ENCODE measurements around the gene LIMS2. TPM values are rescaled to one million over a fixed set of nuclear protein-coding genes. Genes with fewer than 3 reads are reported as not detected.
A peak's percentile ranks its signal among the peaks of the same experiment; 100 is the strongest.

Gene LIMS2
- total RNA-seq, 1 donor from 2014 or later, result 3.6 TPM

DNA sequence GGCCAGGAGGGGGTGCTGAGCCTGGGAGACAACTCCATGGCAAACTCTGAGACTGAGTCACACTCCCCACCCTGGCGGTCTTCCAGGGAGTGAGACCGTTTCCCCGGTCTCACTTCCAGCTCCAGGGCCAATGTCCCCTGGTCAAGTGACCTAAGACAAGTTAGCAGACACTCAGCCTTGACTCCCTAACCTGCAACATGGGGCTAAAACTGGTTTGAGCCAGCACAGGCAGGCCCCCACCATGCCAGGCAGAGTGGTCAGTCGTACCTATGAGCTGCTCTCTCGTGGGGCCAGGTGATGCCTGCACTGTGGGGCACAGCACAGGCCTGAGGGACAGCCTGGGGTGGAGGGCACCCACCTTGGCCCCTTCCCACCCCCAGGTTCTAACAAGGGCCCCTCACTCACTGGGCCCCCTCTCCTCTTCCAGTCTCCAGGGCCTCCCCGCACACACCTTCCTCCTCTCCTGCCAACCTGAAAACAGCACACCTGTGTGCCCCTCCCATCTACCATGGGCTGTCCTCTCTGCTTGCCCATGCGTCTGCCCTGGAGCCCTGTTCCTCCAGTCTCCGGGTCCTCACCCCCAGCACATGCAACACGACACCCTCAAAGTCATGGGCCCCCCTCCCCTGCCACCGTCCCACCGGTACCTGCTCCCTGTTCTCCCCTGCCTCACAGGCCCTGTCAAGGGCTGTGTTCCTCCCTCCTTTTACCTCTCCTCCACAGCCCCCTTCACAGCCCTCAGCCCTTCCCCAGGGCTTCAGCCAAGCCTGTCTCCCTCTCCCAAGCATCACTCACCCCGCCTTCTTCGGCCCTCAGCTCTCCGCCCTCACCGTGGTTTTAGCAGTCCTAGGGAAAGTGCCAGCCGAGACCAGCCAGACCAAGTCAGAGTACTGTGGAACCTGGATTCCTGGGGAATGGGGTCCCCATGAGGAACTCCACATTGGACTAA, 27.8 kb downstream of the LIMS2 start:
- peak; percentile 50 to 82 for DNase-seq (ENCODE audit: low read depth in 2 of 2)

DNA sequence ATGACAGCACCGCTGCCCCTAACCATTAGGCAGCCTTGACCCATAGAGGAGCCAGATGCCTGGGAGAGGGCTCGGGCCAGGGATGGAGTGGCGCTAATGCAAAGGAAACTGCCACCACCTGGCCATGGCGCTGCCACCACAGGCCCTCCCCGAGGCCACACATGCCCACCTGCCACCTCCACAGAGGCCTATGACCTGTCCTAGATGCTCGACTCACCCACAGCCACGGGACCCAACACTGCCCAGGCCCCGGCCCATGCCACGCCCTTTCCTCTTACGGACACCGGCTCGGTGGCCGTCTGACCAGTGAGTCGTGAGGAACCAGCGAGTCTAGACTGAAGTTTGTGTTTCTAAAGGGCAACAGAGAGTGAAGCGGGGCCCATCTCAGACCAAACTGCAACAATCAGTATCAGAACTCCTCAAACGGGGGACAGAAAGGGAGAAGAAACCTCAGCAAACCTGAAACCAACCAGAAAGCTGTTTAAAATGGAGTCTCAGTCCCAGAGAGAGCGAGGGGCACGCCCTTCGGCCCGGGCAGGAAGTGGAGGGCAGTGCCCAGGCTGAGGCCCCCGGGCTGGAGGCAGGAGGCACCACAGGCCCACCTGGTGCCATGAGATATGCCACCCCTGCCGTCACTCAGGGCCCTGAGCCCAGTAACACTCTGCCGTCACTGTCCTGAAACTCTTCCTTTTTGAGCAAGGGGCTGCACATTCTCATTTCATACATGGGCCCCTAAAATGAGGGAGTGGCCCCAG, 28.7 kb downstream of the LIMS2 start:
- peak in 1 of 2 donors; percentile 51 for DNase-seq (ENCODE audit: low read depth in 2 of 2)

DNA sequence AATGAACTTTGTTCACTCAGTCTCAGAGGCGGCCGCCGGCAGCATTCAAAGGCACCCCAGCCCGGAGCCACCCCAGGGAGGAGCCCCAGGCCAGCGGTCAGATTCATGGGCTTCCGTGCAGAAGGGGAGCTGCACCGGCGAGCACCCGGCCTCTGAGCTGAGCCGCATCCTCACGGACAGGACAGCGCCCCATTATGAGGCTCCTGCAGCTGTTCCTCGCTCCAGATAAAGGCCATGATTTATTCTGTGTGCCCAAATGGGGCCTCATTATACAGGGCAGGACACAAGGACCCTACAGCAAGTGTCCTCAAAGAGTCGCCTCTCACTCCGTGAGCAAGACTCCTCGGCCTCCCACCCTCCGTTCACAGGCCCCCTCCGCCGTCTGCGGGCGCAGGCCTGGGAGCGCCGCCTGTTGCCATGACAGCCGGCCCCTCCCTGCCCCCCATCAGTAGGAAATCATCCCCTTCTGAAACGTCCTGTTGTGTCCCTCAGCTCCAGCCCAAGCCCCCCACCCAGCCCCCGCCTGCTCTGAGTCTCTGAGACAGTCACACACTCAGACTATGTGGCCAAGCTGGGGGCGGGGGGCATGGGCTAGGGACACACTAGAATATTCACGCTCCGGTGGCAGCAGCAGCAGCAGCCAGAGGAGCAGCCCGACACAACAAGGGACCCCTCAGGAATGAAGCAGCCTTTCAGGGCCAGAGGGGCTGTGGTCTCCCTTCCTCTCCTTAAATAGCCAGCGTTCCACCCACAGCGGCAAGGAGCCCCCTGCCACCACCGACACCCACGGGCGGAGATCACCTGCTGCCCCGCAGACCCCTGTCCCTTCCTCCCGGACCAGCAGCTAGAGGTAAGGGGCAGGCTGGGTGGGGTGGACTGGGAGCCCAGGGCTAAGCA, 29.7 kb downstream of the LIMS2 start, which contains the start of gene GPR17:
Gene GPR17 (plus strand): TSS at position 759 of the 897 bp plus-strand sequence. CDS start 4,583 bp downstream, outside the sequence.
- DNase-seq (ENCODE audit: low read depth in 2 of 2), result no peak

DNA sequence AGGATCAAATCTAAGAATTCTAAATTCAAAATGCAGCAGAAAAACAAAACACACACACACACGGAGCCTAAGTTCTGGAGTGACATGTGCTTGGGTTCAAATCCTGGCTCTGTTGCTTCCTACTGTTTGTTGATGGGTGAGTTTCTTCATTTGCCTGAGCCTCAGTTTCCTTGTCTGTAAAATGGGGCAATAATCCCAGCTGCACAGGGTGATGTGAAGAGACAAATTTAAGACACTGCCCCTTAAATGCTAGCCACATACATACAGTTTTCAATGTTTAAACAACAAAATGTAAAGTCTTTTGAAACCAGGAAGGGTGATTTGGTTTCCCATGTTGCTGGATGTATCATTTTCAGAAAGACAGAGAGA, 30.3 kb downstream of the LIMS2 start:
- no peak for DNase-seq (ENCODE audit: low read depth in 2 of 2)

DNA sequence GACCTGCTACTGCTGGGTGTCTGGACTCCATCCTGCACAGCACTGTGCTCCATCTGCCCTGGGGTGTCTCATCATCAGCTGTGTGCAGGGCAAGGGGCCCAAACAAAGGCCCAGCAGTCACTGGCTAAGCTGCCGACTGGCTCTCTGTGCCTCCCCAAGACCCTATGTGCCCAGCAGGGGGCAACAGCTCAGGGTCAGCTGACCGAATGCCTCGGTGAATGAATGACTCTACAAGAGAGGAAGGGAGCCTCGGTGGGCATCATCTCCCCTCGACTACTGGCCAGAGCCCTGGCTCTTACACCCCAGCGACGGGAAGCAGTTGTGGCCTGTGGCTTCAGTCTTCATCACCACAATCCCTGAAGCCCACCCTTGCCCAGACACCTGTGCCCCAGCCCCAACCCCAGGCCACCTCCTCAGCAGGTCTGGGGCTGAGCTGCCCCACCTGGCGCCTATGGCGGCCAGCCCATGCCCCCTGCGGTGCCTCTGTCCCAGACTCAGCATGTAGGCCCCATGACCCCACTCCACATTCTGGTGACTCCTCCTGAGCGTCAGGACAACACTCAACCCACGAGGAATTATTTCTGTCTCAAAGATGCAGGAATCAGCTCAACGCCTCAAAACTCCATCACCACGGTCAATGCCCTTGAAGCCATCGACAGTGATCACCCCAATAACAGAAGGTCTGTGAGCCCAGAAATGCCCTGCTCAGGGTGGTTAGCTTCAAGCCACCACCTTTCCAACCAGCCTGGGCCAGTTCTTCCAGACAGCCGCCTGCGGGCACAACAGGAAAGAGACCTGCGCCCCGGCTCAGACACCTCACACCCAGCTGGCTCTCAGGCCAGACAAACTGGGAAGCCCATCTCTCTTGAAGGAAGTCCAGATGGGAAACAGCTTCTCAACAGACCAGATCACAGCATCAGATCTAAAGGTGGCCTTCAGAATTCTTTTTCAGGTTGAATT, 31.0 kb downstream of the LIMS2 start:
- DNase-seq (ENCODE audit: low read depth in 2 of 2), result peak in 1 of 2 donors; percentile 47

DNA sequence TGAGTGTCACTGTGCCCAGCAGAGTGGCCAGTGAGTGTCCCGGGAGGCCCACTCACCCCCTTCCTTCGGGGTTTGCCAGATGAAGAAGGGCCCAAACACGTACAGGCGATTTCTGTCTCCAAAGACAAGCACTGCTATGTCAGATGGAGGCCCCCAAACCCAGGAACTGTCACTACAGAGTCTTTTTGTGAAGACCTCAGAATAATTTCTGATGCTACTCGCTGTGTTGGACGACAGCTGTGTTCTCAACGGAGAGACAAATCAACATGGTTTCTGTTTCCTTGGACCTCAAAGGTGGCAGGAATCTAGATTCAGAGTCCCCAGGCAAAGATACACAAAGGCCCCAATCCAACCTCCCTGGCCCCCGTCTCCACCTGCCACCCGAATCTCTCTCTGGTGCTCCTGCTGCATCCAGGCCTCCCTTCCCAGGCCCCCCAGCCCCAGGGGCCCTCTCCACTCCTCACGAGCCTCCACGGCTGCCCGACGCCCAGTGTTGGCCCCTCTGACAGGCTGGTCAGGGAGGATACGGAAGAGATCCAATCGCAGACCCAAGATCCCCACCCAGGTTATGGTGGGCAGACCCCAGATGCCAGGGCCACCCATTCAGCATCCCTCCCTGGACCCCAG, 31.8 kb downstream of the LIMS2 start:
- no peak for DNase-seq (ENCODE audit: low read depth in 2 of 2)

DNA sequence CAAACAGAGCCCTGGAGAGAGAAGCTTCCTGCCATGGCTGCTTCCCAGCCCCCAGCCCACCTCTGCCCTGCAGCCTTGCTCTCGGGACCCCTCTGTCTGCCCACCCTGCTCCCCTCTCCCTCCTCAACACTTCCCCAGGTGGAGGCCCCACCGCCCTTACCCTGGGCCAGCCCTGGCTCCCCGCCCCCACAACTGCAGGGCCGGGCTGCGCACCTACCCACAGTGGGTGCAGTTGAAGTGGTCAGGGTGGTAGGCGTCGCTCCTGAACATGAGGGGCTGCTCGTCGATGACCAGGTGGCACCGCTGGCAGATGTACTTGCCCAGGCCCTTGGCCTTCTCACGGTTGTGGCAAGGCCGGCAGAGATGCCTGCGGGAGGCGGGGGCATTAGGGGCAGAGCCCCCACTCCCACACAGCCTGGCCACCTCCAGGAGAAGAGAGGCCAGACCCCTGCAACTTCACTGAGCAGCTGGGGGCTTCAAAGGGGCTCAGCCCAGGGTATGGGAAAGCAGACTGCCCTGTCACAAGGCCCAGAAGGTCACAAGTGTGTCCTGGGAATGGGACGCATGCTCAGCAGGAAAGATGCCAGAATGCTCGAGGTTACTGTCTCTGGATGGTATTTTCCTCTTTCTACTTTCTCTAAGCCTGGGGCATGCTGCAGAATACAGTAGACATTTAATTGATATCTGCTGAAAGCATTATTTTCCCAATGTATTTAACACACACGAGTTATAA, 32.5 kb downstream of the LIMS2 start:
- DNase-seq (ENCODE audit: low read depth in 2 of 2), result no peak

DNA sequence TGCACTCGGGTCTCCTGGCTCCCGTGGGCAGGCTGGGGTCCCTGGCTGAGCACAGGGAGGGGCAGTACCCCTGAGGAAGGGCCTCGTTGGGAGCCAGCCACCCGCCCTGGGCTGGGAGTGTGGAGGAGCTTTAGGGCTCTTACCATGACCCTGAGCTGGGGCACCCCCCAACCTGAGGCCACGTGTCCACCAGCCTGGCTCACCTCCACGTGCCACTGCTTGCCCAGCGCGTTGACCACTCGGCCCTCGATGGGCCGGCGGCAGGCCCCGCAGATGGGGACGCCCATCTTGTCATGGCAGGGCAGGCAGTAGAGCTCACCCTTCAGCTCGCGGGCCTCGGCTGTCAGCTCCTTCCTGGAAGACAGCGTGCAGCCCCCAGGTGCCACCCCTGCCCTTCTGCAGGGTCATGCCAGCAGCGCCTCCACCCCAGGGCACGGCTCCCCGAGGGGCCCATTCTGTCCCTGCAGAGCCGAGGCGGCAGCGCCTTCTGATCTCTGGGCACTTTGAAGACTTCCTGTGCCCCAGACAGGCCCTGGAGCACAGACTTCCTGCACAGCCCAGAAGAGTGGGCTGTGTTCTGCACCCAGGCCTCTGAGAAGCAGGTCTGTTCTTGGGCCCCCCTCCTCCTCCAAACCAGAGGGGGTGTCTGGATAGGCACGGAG, 33.4 kb downstream of the LIMS2 start:
- DNase-seq (ENCODE audit: low read depth in 2 of 2), result no peak

DNA sequence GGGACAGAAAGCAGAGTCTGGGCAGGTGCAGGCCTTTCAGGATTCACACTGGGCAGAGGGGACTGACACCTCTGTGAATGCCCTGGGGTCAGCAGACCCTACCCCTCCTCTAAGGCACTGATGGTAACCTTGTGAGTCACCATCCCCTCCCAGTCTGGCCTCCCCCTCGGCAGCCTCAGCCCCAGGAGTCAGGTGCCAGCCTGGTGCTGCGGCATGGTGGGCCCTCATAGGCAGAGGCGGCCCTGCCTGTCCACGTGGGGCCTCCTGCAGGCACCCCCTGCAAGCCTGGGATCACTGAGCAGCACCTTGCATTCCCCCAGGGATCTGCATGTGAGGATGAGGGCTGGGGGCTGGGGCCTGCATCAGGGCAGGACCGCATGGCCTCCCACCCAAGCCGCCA, 34.2 kb downstream of the LIMS2 start:
- no peak for DNase-seq (ENCODE audit: low read depth in 2 of 2)

DNA sequence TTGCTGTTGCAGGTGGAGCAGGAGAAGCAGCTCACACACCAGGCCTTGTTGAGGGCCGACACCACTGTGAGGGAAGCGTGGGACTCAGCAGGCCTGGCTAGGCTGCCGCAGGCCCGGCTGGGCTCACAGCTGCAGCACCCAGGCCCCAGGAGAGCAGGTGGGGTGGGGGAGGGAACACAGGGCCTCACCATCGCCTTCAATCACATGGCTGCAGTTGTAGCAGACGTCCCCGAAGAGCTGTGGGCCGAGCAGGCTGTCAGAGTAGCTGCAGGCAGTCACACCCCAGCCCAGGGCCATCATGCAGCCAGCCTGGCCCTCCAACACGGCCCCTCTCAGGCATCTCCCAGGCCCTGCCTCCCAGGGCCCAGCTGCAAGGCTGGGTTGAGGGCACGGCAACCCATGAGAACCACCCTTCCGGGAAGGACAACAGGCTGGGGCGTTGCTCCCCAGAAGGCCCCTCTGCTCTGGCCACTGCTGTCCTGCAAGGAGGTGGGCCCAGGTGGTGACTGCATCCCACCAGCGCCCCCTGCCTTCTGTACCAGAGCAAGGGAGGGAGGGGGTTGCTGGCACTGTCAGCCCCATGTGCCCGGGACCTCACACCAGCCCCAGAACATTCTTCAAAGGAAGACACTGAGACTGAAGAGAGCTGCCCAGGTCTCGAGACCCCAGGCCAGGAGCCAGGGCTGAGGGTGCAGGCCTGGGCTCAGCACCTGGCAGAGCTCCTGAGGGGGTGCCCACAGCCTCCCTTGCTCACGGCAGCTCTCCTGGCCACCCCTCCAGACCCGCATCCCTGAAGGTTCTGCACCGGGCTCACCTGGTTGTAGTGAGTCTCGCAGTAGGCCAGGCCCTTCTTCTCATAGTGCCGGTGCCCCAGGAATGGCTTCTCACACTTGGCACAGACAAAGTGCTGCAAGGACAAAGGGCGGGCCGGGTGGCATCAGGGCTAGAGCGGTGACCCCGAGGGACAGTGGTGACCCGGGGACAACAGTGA, 35.0 kb downstream of the LIMS2 start:
- DNase-seq (ENCODE audit: low read depth in 2 of 2), result peak in 1 of 2 donors; percentile 40

DNA sequence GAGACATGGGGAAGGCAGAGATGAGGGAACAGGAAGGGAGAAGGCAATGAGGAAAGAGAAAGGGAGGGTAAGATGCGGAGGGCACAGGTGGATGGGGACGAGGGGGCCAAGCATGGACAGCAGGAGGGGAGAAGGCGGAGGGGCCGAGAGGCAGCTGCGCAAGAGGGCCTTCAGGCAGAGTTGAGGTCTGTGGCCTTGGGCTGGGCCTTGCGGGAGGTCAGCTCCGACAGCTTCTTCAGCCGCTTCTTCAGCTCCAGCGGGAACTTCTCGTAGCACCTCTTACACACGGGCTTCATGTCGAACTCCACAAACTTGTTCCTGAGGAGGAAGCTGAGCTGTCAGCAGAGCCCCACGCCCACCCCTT, 36.2 kb downstream of the LIMS2 start:
- no peak for DNase-seq (ENCODE audit: low read depth in 2 of 2)

DNA sequence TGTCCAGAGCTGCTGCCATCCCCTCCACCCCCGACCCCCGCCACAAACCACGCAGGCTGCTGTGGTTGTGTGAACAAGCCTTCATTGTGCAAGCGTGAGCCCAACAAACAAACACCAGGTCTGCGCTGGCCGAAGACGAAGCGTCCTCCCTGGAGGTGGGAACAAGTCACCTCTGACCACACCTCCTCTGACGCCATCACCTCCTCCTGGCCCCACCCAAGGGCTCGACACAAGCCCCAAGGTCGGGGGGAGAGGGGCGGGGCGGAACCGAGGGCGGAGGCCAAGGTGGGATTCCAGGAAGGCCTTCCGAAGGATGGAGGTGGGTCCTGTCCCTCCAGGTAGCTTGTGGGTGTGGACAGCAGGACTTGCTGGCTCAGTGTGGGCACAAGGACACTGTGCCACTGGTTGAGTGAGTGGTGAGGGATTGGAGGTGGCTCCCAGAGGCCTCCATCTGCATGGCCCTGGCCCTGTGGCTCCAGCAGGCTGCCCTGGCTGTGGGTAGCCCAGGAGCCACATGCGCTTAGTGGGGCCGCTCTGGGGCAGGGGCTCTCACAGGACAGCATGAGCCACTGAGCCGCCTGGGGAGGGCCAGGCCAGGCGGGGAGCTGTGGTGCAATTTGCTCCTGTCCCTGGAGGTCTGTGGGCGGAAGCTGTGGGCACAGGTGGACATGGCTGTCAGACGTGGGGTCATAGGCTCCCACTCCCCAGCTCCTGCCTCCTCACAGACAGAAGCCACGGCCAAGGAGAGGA, 36.8 kb downstream of the LIMS2 start:
- peak in 1 of 2 donors; percentile 40 for DNase-seq (ENCODE audit: low read depth in 2 of 2)

DNA sequence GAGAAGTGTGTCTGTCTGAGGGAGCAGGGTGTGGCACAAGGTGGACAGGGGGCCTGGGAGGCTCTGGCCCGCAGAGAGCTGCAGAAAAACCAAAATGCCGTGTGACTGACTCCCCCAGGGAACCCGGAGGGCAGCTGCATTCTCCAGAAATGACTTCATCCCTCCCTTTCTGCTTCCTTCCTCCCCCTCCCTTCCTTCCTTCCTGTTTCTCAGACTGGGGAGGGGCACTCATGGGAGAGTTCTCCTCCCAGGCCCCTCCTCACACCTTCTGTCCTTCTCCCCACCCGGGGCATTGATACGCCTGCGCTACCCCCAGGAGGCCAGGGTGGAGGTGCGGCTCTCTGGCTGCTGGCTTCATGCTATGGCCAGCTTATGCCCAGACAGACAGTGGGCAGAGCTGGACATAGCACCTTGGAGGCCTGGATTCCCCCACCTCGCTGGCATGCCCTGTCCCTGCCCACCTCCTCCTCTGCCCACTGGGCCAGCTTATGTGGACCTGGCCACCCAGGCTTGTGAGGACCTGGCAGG, 37.5 kb downstream of the LIMS2 start:
- peak; percentile 38 to 69 for DNase-seq (ENCODE audit: low read depth in 2 of 2)

DNA sequence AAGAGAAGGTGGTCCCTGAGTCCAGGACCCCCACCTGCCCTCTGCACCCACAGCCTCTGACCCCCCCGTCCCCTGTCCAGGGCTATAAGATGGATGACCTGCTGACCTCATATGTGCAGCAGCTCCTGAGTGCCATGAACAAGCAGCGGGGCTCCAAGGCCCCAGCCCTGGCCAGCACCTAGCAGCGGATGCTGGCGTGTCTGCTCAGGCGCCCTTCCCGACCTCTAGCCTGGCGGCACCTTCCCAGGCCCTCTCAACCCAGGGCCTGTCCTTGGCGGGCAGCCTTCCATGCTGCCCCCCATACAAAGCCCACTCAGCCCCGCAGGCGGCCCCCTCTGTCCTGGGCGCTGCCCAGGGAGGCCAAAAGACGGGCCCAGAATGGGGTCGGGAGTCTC, 38.1 kb downstream of the LIMS2 start:
- DNase-seq (ENCODE audit: low read depth in 2 of 2), result peak in 1 of 2 donors; percentile 41

DNA sequence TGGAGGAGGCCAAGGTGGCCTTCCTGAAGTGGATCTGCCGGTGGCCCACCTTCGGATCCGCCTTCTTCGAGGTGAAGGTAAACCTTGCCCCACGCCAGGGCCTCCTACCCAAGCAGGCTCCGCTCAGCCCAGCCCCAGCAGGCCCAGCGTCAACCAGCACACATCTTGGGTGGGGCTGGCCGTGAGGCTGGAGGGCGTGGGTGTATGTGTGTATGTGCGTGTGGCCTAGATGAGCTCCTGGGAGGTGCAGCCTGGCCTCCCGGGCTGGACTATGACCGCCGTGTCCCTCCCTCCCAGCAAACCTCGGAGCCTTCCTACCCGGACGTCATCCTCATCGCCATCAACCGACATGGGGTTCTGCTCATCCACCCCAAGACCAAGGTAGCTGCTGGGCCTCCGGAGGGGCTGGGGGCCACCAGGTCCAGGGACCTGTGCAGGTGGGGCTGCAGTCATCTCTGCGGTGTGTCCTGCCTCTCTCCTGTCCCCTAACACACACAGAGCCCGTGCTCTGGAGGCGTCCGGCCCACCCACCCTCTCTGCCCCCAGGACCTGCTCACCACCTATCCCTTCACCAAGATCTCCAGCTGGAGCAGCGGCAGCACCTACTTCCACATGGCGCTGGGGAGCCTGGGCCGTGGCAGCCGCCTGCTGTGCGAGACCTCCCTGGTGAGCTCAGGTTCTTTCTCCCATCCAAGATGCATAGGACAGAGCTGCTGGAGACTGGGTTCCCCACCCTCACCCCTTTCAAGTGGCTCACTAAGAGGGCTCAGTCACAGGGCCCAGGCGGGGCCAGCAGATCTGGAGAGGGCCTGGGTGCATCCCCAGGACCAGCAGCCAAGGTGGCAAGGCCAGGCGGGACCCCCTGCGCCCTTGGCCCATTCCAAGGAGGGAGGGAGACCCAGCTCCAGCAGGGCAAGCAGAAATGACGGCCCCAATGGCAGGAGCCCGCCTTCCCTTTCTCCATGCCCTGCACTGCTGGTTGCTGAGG, 38.8 kb downstream of the LIMS2 start:
- DNase-seq (ENCODE audit: low read depth in 2 of 2), result no peak
